ENCODE data around the gene KLK10. TPM values are rescaled to one million over a fixed set of nuclear protein-coding genes. Genes with fewer than 3 reads are reported as not detected.

KLK10 gene
- total RNA-seq, 2 experiments from 2014 or later, result not detected

DNA sequence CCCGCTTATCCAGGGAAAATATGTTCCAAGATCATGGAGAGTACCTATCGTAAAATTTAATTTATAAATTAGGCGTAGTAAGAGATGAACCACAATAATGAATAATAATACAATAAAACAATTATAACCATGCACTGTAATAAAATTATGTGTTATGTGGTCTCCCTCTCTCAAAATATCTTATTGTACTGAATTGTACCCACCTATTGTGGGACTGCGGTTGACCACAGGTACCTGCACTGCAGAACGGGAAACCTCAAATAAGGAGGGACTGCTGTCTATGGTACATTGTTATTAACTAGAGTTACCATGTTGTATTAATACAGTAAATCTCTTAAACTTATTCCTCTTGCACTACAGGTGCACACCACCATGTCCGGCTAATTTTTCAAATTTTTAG, 20.6 kb upstream of the KLK10 start:
- CTCF ChIA-PET, result no interaction called here
- H3K4me3 Mint-ChIP-seq, result no peak overlapping the region
- POLR2A ChIA-PET, result no interaction called here
- no peak for DNase-seq
- peaks cover 1% of the 10 kb centered on the region for H3K27me3 Mint-ChIP-seq
- no peak overlapping the region for H3K27ac Mint-ChIP-seq
- no peaks in the 10 kb centered on the region for H3K4me1 Mint-ChIP-seq (ENCODE audit: low read depth)
- intact Hi-C loops (cut with micrococcal nuclease), result no loop called here
- H3K9me3 Mint-ChIP-seq, result no peaks in the 10 kb centered on the region
- H3K36me3 Mint-ChIP-seq, result no peaks in the 10 kb centered on the region

GRCh38 chr19:51036519-51036918, 17.0 kb upstream of the KLK10 start:
- intact Hi-C loops (cut with micrococcal nuclease), result no loop called here

GRCh38 chr19:51034704-51035103, 15.2 kb upstream of the KLK10 start, which contains the start of gene KLK12:
Gene KLK12 (minus strand): TSS chr19:51035002. CDS start chr19:51034621, 381 bp downstream.
- Mint-ChIP-seq H3K27me3 (peaks cover 14% of the 10 kb centered on the region), H3K36me3 (no peaks in the 10 kb centered on the region), H3K27ac (no peak within 1 kb of the TSS), H3K4me1 (ENCODE audit: low read depth) (no peaks in the 10 kb centered on the region), H3K9me3 (no peaks in the 10 kb centered on the region), H3K4me3 (no peak within 1 kb of the TSS)
- ChIA-PET CTCF (no interaction called here), POLR2A (no interaction called here)
- DNase-seq, result no peak
- intact Hi-C loops (cut with micrococcal nuclease), result no loop called here

More at GRCh38 chr19:51036519-51036918, 17.0 kb upstream of the KLK10 start:
- Mint-ChIP-seq H3K27me3 (peaks cover 6% of the 10 kb centered on the region), H3K36me3 (no peaks in the 10 kb centered on the region), H3K27ac (no peak overlapping the region), H3K4me1 (ENCODE audit: low read depth) (no peaks in the 10 kb centered on the region), H3K4me3 (no peak overlapping the region), H3K9me3 (no peaks in the 10 kb centered on the region)
- CTCF ChIA-PET, result no interaction called here
- DNase-seq, result no peak
- POLR2A ChIA-PET, result no interaction called here

- Mint-ChIP-seq H3K36me3 (no peaks in the 10 kb centered on the region), H3K27ac (no peak overlapping the region), H3K4me1 (ENCODE audit: low read depth) (no peaks in the 10 kb centered on the region), H3K4me3 (no peak overlapping the region), H3K9me3 (no peaks in the 10 kb centered on the region), H3K27me3 (peaks cover 18% of the 10 kb centered on the region)
- intact Hi-C loops (cut with micrococcal nuclease), result no loop called here
- ChIA-PET POLR2A (no interaction called here), CTCF (no interaction called here)
- DNase-seq, result no peak
Measured at GRCh38 chr19:51031880-51032225, 12.3 kb upstream of the KLK10 start.

GRCh38 chr19:51031220-51031879, 11.8 kb upstream of the KLK10 start:
- H3K27ac Mint-ChIP-seq, result no peak overlapping the region
- no peaks in the 10 kb centered on the region for H3K4me1 Mint-ChIP-seq (ENCODE audit: low read depth)
- no peaks in the 10 kb centered on the region for H3K36me3 Mint-ChIP-seq
- no peak for DNase-seq
- peaks cover 20% of the 10 kb centered on the region for H3K27me3 Mint-ChIP-seq
- no peak overlapping the region for H3K4me3 Mint-ChIP-seq
- ChIA-PET POLR2A (no interaction called here), CTCF (no interaction called here)
- no peaks in the 10 kb centered on the region for H3K9me3 Mint-ChIP-seq
- intact Hi-C loops (cut with micrococcal nuclease), result no loop called here

DNA sequence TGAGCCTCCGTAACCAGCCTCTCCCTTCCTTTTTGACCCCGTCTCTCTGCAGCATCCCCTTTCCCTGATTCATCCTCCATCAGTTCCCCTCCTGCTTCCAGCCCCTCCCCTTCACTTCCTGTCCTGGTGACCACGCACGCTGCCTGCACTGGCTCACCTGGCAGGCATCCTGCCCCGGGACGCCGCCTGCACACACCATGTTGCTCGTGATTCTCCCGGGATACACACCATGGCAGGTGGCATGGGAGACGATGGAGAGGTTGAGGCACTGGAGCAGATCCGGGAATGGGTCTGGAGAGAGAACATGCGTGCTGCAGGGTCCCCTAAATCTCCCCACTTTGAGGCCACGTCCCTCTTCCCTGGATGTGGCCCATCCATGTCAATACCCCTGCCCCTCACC, 11.1 kb upstream of the KLK10 start:
- DNase-seq, result no peak
- Mint-ChIP-seq H3K27ac (no peak overlapping the region), H3K27me3 (peaks cover 20% of the 10 kb centered on the region), H3K4me1 (ENCODE audit: low read depth) (no peaks in the 10 kb centered on the region), H3K9me3 (no peaks in the 10 kb centered on the region), H3K36me3 (no peaks in the 10 kb centered on the region), H3K4me3 (no peak overlapping the region)
- intact Hi-C loops (cut with micrococcal nuclease), result no loop called here
- ChIA-PET CTCF (no interaction called here), POLR2A (no interaction called here)

DNA sequence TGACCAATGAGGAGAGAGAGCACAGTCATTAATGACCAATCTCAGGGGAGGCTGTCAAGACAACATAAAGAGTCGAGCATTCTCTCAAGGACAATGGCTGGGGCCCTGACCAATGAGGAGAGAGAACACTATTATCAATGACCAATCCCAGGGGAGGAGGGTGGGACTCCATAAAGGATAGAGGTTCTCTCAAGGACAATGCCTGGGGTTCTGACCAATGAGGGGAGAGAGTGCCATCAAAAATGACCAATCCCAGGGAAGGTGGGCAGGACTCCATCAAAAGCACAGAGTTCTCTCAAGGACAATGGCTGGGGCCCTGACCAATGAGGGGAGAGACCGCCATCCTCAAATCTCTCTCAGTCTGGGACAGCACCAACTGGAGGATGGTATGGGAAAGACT, 10.2 kb upstream of the KLK10 start:
- no peaks in the 10 kb centered on the region for H3K4me1 Mint-ChIP-seq (ENCODE audit: low read depth)
- H3K27me3 Mint-ChIP-seq, result peaks cover 21% of the 10 kb centered on the region
- no peaks in the 10 kb centered on the region for H3K36me3 Mint-ChIP-seq
- POLR2A ChIA-PET, result no interaction called here
- intact Hi-C loops (cut with micrococcal nuclease), result no loop called here
- no peak overlapping the region for H3K27ac Mint-ChIP-seq
- no peak overlapping the region for H3K4me3 Mint-ChIP-seq
- no peaks in the 10 kb centered on the region for H3K9me3 Mint-ChIP-seq
- CTCF ChIA-PET, result no interaction called here
- no peak for DNase-seq

- ChIA-PET POLR2A (no interaction called here), CTCF (no interaction called here)
- no peak for DNase-seq
- H3K4me3 Mint-ChIP-seq, result no peak overlapping the region
- no peaks in the 10 kb centered on the region for H3K4me1 Mint-ChIP-seq (ENCODE audit: low read depth)
- peaks cover 22% of the 10 kb centered on the region for H3K27me3 Mint-ChIP-seq
- no peak overlapping the region for H3K27ac Mint-ChIP-seq
- no peaks in the 10 kb centered on the region for H3K9me3 Mint-ChIP-seq
- no peaks in the 10 kb centered on the region for H3K36me3 Mint-ChIP-seq
- intact Hi-C loops (cut with micrococcal nuclease), result no loop called here
Measured at GRCh38 chr19:51027873-51028272, 8.4 kb upstream of the KLK10 start.

- H3K4me1 Mint-ChIP-seq (ENCODE audit: low read depth), result no peaks in the 10 kb centered on the region
- DNase-seq, result no peak
- H3K4me3 Mint-ChIP-seq, result no peak overlapping the region
- ChIA-PET POLR2A (no interaction called here), CTCF (no interaction called here)
- peaks cover 22% of the 10 kb centered on the region for H3K27me3 Mint-ChIP-seq
- H3K27ac Mint-ChIP-seq, result no peak overlapping the region
- no peaks in the 10 kb centered on the region for H3K9me3 Mint-ChIP-seq
- intact Hi-C loops (cut with micrococcal nuclease), result no loop called here
- H3K36me3 Mint-ChIP-seq, result no peaks in the 10 kb centered on the region
Measured at GRCh38 chr19:51027126-51027806, 7.8 kb upstream of the KLK10 start.

DNA sequence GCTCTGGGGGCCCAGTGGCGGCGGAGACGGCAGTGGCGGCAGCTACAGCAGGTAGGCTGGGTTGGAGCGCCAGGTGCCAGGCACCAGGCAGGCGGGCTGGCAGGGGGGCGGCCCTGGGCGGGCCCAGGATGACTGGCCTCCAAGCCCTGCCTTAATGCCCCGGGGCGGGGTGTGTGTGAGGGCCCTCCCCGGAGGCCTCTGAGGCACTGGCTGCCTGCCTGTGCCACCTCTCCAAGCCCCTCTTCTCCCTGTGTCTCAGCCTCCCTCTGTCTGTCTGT, 7.0 kb upstream of the KLK10 start, which contains the start of gene KLK11:
TSS of gene KLK11 (minus strand) at position 63 of the 278 bp plus-strand sequence. CDS start 985 bp downstream, outside the sequence.
- peaks cover 20% of the 10 kb centered on the region for H3K27me3 Mint-ChIP-seq
- no peaks in the 10 kb centered on the region for H3K36me3 Mint-ChIP-seq
- H3K4me1 Mint-ChIP-seq (ENCODE audit: low read depth), result no peaks in the 10 kb centered on the region
- no peak within 1 kb of the TSS for H3K27ac Mint-ChIP-seq
- no peaks in the 10 kb centered on the region for H3K9me3 Mint-ChIP-seq
- ChIA-PET POLR2A (no interaction called here), CTCF (interaction anchor here (0.8 kb wide), 1 partner anchor 132 kb away, joined by 3 read pairs; no protein-coding TSS in a partner anchor)
- no peak for DNase-seq
- intact Hi-C loops (cut with micrococcal nuclease), result no loop called here
- no peak within 1 kb of the TSS for H3K4me3 Mint-ChIP-seq

DNA sequence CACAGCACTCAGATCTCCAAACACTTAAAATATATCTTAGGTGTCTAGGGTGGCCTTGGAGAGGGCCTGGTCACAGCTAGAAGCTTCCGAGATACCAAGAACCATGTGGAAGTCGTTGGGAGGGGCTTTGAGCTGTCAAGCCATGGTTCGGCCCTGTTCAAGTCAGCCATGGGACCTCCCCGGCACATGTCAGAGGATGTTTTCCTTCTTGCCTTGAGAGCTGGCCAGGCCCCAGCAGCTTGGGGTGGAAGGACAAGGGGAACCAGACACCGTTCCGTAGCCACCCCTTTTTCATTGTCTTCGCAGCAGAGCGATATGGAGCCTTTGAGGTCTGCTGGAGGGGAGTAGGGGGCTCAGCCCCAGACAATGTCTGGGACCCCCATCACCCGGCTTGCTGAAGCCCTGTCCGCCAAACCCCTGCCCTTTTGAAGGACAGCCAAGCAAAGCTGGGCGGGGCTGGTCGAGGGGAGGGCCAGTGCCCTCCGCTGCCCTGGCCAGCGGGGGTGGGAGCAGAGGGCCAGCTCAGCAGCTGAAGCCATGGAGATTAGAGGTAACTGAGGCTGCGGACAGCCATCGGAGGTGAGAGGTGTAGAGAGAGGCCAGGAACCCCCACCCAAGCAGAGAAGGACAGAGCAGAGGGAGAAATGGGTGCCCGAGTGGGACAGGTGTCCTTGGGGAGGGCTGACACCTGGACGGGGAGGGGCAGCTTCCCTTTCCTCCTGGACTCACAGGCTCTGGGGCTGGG, 6.5 kb upstream of the KLK10 start:
- intact Hi-C loops (cut with micrococcal nuclease), result no loop called here
- Mint-ChIP-seq H3K36me3 (no peaks in the 10 kb centered on the region), H3K4me1 (ENCODE audit: low read depth) (no peaks in the 10 kb centered on the region), H3K9me3 (no peaks in the 10 kb centered on the region), H3K27me3 (peaks cover 15% of the 10 kb centered on the region), H3K27ac (no peak overlapping the region), H3K4me3 (no peak overlapping the region)
- DNase-seq, result no peak
- ChIA-PET CTCF (interaction anchor here (0.8 kb wide), 1 partner anchor 133 kb away, joined by 3 read pairs; no protein-coding TSS in a partner anchor), POLR2A (no interaction called here)

GRCh38 chr19:51025401-51025800, 5.9 kb upstream of the KLK10 start:
- intact Hi-C loops (cut with micrococcal nuclease), result no loop called here
- H3K27me3 Mint-ChIP-seq, result peaks cover 13% of the 10 kb centered on the region
- ChIA-PET POLR2A (no interaction called here), CTCF (no interaction called here)
- H3K4me3 Mint-ChIP-seq, result no peak overlapping the region
- no peaks in the 10 kb centered on the region for H3K9me3 Mint-ChIP-seq
- no peak for DNase-seq
- H3K27ac Mint-ChIP-seq, result no peak overlapping the region
- no peaks in the 10 kb centered on the region for H3K4me1 Mint-ChIP-seq (ENCODE audit: low read depth)
- no peaks in the 10 kb centered on the region for H3K36me3 Mint-ChIP-seq

DNA sequence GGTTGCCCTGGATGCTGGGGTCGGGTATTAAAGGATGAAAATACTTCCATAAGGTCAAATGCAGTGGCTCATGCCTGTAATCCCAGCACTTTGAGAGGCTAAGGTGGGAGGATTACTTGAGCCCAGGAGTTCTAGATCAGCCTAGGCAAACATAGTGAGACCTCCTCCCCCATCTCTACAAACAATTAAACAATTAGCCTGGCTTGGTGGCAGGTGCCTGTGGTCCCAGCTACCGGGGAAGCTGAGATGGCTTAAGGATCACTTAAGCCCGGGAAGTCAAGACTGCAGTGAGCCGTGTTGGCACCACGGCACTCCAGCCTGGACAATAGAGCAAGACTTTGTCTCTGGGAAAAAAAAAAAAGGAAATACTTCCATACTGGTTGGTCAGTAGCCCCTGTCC, 5.4 kb upstream of the KLK10 start:
- Mint-ChIP-seq H3K4me1 (ENCODE audit: low read depth) (peaks cover under 1% of the 10 kb centered on the region), H3K27ac (no peak overlapping the region), H3K9me3 (no peaks in the 10 kb centered on the region), H3K4me3 (no peak overlapping the region), H3K36me3 (no peaks in the 10 kb centered on the region), H3K27me3 (peaks cover 17% of the 10 kb centered on the region)
- CTCF ChIA-PET, result no interaction called here
- no peak for DNase-seq
- POLR2A ChIA-PET, result no interaction called here
- intact Hi-C loops (cut with micrococcal nuclease), result no loop called here

Measured in activated CD4-positive, alpha-beta memory T cell treated with anti-CD3 and anti-CD28 coated beads for 36 hours (primary cell).